MM.1S (cell line): ENCODE results near the gene DCTN4.

Experiments used
- CTCF ChIP-seq: fragments of 300-600 bp; sonication (generic); IDR thresholded peaks from 2 replicates; pipeline ENCODE4 v1.5.1; 2016; ENCODE audit warnings: antibody characterized with exemption, low read length, mixed read lengths
- EZH2 ChIP-seq: fragments of 300-600 bp; sonication (generic); optimal IDR thresholded peaks from 2 replicates; pipeline ENCODE3; 2017; ENCODE audit warnings: low read depth, mild to moderate bottlenecking, antibody characterized with exemption, low read length, mixed read lengths

GRCh38 chr5:150659360-150660107 is 99.3 kb downstream of the DCTN4 start:
- no peak for TF ChIP-seq CTCF
- no peak for TF ChIP-seq EZH2
